SKM-1 treated with dmso at 0.1 percent for 144 hours (cell line): ENCODE results near the gene NKX6-2.

Source experiments
- DNase-seq: peaks from one replicate; lab custom pipeline; 2025; ENCODE audit not compliant: unreplicated experiment; lab: John Stamatoyannopoulos, UW

Gene NKX6-2

GRCh38 chr10:132762267-132762666 is 23.7 kb downstream of the NKX6-2 start:
- DNase-seq = no peak

- DNase-seq = no peak
Observed at GRCh38 chr10:132761395-132762060, 24.4 kb downstream of the NKX6-2 start.

GRCh38 chr10:132758865-132759264 is 27.1 kb downstream of the NKX6-2 start:
- no peak for DNase-seq

GRCh38 chr10:132757171-132757570 is 28.8 kb downstream of the NKX6-2 start:
- DNase-seq = no peak

GRCh38 chr10:132756591-132756990 is 29.4 kb downstream of the NKX6-2 start:
- DNase-seq = no peak

GRCh38 chr10:132755166-132755711 is 30.7 kb downstream of the NKX6-2 start:
- no peak for DNase-seq

GRCh38 chr10:132754071-132754470 is 31.9 kb downstream of the NKX6-2 start:
- DNase-seq = no peak

GRCh38 chr10:132753596-132753995 is 32.4 kb downstream of the NKX6-2 start:
- no peak for DNase-seq

- no peak for DNase-seq
Observed at GRCh38 chr10:132752961-132753360, 33.0 kb downstream of the NKX6-2 start.

GRCh38 chr10:132752378-132752777 is 33.6 kb downstream of the NKX6-2 start:
- DNase-seq = no peak

- no peak for DNase-seq
Observed at GRCh38 chr10:132750936-132751335, 35.0 kb downstream of the NKX6-2 start.

- no peak for DNase-seq
Observed at GRCh38 chr10:132749371-132749795, 36.6 kb downstream of the NKX6-2 start.

- DNase-seq = no peak
Observed at GRCh38 chr10:132748545-132749370, 37.2 kb downstream of the NKX6-2 start.

- no peak for DNase-seq
Observed at GRCh38 chr10:132748135-132748534, 37.8 kb downstream of the NKX6-2 start.

GRCh38 chr10:132746801-132747625 is 38.9 kb downstream of the NKX6-2 start:
- DNase-seq = no peak

GRCh38 chr10:132746386-132746785 is 39.6 kb downstream of the NKX6-2 start:
- no peak for DNase-seq

- no peak for DNase-seq
Observed at GRCh38 chr10:132745971-132746370, 40.0 kb downstream of the NKX6-2 start.

GRCh38 chr10:132745511-132745910 is 40.4 kb downstream of the NKX6-2 start:
- no peak for DNase-seq

GRCh38 chr10:132744839-132745238 is 41.1 kb downstream of the NKX6-2 start:
- DNase-seq = no peak

GRCh38 chr10:132743925-132744490 is 41.9 kb downstream of the NKX6-2 start:
- no peak for DNase-seq
